ENCODE data around the gene RETREG1. TPM values are rescaled to one million over a fixed set of nuclear protein-coding genes. Genes with fewer than 3 reads are reported as not detected.

RETREG1 gene
- total and polyA plus RNA-seq, 2 experiments from 2014 or later: 23.8 to 24.0 TPM

DNA sequence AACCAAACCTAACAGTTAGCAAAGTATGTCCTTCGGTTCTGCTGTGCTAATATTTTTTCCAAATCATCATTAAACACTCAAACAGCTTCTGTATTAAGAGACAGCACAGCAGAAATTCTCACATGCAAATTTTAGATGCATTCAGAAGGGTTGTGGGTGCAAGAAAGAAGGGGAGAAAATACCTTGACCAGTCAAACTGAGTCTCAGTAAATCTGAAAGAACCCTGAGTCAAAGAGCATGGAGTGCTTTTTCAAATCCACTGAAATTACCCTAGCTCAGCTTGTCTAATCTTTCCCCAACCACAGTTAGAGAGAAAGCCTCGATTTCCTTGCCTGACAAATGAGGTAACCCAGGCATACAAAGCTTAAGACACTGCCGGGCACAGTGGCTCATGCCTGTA, 55.1 kb downstream of the RETREG1 start:
- Histone ChIP-seq H3K36me3 (replicated peaks; ENCODE audit: insufficient read depth, low read depth) (no peaks in the 10 kb centered on the region), H3K4me2 (no peak overlapping the region), H3K9me3 (ENCODE audit: low read depth) (no peaks in the 10 kb centered on the region), H3K4me3 (no peak overlapping the region), H3K27ac (no peak overlapping the region), H3K4me1 (ENCODE audit: insufficient read depth) (no peaks in the 10 kb centered on the region), H3K9me2 (replicated peaks; ENCODE audit: insufficient read depth) (no peaks in the 10 kb centered on the region), H3K27me3 (no peaks in the 10 kb centered on the region), H3K79me2 (no peaks in the 10 kb centered on the region), H4K20me1 (ENCODE audit: insufficient read depth, poor library complexity, severe bottlenecking) (no peaks in the 10 kb centered on the region), H2AFZ (no peak overlapping the region)
- no peak for DNase-seq (ENCODE audit: low spot score)
- TF ChIP-seq EZH2phosphoT487 (IDR thresholded peaks at IDR 0.05; ENCODE audit: low read depth, severe bottlenecking, unreplicated experiment) (no peak), EZH2 (IDR thresholded peaks at IDR 0.05; ENCODE audit: borderline replicate concordance) (no peak)
- TF ChIP-seq, protein P1, sequence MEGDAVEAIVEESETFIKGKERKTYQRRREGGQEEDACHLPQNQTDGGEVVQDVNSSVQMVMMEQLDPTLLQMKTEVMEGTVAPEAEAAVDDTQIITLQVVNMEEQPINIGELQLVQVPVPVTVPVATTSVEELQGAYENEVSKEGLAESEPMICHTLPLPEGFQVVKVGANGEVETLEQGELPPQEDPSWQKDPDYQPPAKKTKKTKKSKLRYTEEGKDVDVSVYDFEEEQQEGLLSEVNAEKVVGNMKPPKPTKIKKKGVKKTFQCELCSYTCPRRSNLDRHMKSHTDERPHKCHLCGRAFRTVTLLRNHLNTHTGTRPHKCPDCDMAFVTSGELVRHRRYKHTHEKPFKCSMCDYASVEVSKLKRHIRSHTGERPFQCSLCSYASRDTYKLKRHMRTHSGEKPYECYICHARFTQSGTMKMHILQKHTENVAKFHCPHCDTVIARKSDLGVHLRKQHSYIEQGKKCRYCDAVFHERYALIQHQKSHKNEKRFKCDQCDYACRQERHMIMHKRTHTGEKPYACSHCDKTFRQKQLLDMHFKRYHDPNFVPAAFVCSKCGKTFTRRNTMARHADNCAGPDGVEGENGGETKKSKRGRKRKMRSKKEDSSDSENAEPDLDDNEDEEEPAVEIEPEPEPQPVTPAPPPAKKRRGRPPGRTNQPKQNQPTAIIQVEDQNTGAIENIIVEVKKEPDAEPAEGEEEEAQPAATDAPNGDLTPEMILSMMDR (IDR thresholded peaks at IDR 0.05; ENCODE audit: poor library complexity): no peak
- 63% methylated on average over 3 of the region's 3 CpGs for WGBS (ENCODE audit: low lambda C conversion rate, missing lambda C conversion rate)

DNA sequence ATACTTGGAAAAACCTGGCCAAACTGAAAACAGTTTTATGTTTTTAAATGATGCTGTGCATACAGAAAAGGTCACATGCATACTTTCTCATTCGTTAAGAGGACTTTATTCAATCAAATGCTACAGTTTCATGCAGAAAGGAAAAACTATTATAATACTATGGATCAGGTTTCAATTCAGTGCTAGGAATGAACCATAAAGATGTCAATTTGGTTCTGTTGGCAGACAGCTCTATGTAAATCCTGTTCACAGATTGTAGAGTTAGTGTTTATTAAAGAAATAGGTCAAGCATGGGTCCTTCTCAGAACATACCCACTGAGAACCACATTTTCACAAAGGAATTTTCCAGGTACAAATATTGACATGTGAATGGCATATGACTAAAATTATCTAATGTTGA, 57.1 kb downstream of the RETREG1 start:
- Histone ChIP-seq H3K27ac (no peak overlapping the region), H3K4me2 (no peak overlapping the region), H3K4me3 (no peak overlapping the region), H2AFZ (no peak overlapping the region), H4K20me1 (ENCODE audit: insufficient read depth, poor library complexity, severe bottlenecking) (no peaks in the 10 kb centered on the region), H3K9me2 (replicated peaks; ENCODE audit: insufficient read depth) (no peaks in the 10 kb centered on the region), H3K4me1 (ENCODE audit: insufficient read depth) (no peaks in the 10 kb centered on the region), H3K9me3 (ENCODE audit: low read depth) (no peaks in the 10 kb centered on the region), H3K79me2 (no peaks in the 10 kb centered on the region), H3K27me3 (no peaks in the 10 kb centered on the region), H3K36me3 (replicated peaks; ENCODE audit: insufficient read depth, low read depth) (no peaks in the 10 kb centered on the region)
- WGBS (ENCODE audit: low lambda C conversion rate, missing lambda C conversion rate): 71% methylated on average over 1 of the region's 1 CpG
- DNase-seq (ENCODE audit: low spot score): no peak
- TF ChIP-seq EZH2phosphoT487 (IDR thresholded peaks at IDR 0.05; ENCODE audit: low read depth, severe bottlenecking, unreplicated experiment) (no peak), EZH2 (IDR thresholded peaks at IDR 0.05; ENCODE audit: borderline replicate concordance) (no peak)
- TF ChIP-seq, protein P1 (IDR thresholded peaks at IDR 0.05; ENCODE audit: poor library complexity): no peak

DNA sequence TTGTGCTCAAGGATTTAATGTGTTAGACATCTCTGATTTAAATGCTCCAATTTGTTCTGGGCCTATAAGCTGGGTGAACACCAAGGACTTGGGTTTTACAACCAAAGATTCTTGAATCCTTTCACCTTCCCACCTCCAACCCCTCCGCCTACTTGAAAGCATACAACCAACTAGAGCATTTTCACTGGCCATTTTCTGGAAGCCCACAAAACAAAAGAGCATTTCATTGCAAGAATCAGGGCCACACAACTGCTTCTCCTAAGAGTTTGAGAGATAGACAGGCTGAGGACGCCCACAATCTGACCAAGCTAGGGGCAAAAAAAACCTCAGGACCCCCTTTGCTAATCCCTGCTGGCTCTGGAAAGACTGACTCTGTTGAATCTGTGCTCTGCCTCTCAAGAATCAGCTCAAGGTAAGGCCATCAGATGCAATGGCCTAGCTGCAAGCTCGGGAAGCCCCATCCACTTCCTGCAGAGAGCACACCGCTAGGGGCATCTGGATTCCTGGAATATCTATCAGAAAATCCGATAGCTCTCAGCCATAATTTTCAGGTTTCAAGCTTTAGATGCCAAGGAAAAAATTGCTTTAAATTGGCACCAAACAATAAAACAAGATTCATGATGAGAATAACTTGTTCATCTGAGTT, 57.7 kb downstream of the RETREG1 start:
- Histone ChIP-seq H3K27ac (no peak overlapping the region), H3K4me3 (no peak overlapping the region), H2AFZ (no peak overlapping the region), H3K4me1 (ENCODE audit: insufficient read depth) (no peaks in the 10 kb centered on the region), H3K27me3 (no peaks in the 10 kb centered on the region), H3K9me2 (replicated peaks; ENCODE audit: insufficient read depth) (no peaks in the 10 kb centered on the region), H3K4me2 (no peak overlapping the region), H4K20me1 (ENCODE audit: insufficient read depth, poor library complexity, severe bottlenecking) (no peaks in the 10 kb centered on the region), H3K9me3 (ENCODE audit: low read depth) (no peaks in the 10 kb centered on the region), H3K79me2 (no peaks in the 10 kb centered on the region), H3K36me3 (replicated peaks; ENCODE audit: insufficient read depth, low read depth) (no peaks in the 10 kb centered on the region)
- 74% methylated on average over 5 of the region's 5 CpGs for WGBS (ENCODE audit: low lambda C conversion rate, missing lambda C conversion rate)
- DNase-seq (ENCODE audit: low spot score): no peak
- TF ChIP-seq, protein P1 (IDR thresholded peaks at IDR 0.05; ENCODE audit: poor library complexity): no peak
- TF ChIP-seq EZH2phosphoT487 (IDR thresholded peaks at IDR 0.05; ENCODE audit: low read depth, severe bottlenecking, unreplicated experiment) (no peak), EZH2 (IDR thresholded peaks at IDR 0.05; ENCODE audit: borderline replicate concordance) (no peak)
